ENCODE measurements around the gene SLC25A41. TPM values are rescaled to one million over a fixed set of nuclear protein-coding genes. Genes with fewer than 3 reads are reported as not detected.
A peak's percentile ranks its signal among the peaks of the same experiment; 100 is the strongest.

Gene SLC25A41
- total and polyA plus RNA-seq, 2 experiments from 2014 or later = 0.27 to 0.50 TPM

DNA sequence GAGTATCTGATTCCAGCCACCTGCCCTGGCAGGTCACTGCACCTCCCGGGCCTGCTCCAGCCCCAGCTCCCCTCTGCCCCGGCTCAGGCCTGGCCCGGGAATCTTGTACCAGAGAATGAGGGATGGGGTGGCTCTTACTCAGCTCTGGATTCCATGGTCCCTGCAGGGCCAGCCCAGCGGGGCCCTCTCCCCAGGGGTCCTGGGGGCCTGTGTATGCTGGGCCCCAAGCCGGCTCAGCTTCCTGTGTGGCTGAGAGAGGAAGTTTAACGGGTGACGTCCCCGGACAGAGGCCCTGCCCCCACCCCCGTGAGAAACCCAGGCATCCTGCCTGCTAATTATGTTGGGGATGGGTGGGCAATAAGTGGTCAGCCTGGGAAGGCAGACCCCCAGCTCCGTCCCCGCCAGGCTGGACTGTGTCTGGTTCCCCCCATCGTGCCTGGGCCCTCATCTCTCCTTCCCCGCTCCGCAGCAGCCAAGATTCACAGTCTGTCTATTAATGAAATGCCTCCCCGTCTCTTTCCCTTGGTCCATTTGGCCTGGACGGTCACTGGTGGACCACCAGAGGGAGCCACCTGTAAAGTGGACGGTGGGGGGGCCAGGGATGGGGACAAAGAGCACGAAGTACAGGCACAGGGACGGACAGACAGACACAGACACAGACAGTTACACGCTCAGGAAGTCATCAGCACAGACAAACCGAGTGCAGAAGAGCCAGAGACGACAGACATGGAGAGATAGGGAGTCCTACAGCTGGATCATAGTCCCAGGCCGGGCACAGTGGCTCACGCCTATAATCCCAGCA lies 48.2 kb upstream of the SLC25A41 start, which contains the start of gene DENND1C:
Gene DENND1C (minus strand): TSS at position 247 of the 802 bp plus-strand sequence. CDS start 92 bp downstream, at position 155.
- TF ChIP-seq CTCF (IDR thresholded peaks at IDR 0.05; ENCODE audit: poor library complexity) (peak; percentile 42), EZH2 (IDR thresholded peaks at IDR 0.05; ENCODE audit: borderline replicate concordance) (no peak)
- H3K27ac ChIP-seq = no peak within 1 kb of the TSS
- H3K4me1 ChIP-seq (ENCODE audit: insufficient read depth) = no peaks in the 10 kb centered on the region
- peak; percentile 45 for DNase-seq (ENCODE audit: low spot score)
- H2AFZ ChIP-seq = no peak within 1 kb of the TSS
- no peaks in the 10 kb centered on the region for H3K36me3 ChIP-seq (replicated peaks; ENCODE audit: insufficient read depth, low read depth)
- H3K79me2 ChIP-seq = no peaks in the 10 kb centered on the region
- no peaks in the 10 kb centered on the region for H3K9me2 ChIP-seq (replicated peaks; ENCODE audit: insufficient read depth)
- H3K27me3 ChIP-seq = no peaks in the 10 kb centered on the region
- H3K4me2 ChIP-seq = no peak within 1 kb of the TSS
- H4K20me1 ChIP-seq (ENCODE audit: insufficient read depth, poor library complexity, severe bottlenecking) = no peaks in the 10 kb centered on the region
- no peaks in the 10 kb centered on the region for H3K9me3 ChIP-seq (ENCODE audit: low read depth)
- WGBS (ENCODE audit: low lambda C conversion rate, missing lambda C conversion rate) = 62% methylated on average over 24 of the region's 24 CpGs
- H3K4me3 ChIP-seq = no peak within 1 kb of the TSS

DNA sequence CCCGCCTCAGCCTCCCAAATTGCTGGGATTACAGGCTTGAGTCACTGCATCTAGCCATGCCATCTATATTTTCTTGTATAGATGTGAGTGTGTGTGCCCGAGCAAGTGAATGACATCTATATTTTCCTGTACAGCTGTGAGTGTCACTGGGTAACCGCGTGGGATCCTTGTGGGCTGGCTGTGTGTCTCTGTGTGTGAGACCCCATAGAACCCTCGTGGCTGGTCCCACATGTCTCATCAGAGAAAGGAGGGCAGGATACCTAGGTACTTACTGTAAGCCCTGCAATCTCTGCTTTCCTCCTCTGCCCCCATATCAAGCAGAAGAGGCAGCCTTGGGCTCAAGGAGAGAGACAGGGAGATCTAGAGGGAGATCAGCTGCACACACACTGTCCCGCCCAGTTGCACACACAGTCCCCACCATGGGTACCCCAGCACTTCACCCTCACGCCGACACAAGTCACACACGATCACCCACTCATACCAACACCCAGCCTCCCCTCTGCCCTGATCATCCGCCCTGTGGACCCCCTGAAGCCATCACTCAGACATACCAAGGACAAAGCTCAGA lies 47.4 kb upstream of the SLC25A41 start:
- Histone ChIP-seq H3K27ac (no peak overlapping the region), H3K79me2 (no peaks in the 10 kb centered on the region), H3K36me3 (replicated peaks; ENCODE audit: insufficient read depth, low read depth) (no peaks in the 10 kb centered on the region), H3K9me3 (ENCODE audit: low read depth) (no peaks in the 10 kb centered on the region), H3K9me2 (replicated peaks; ENCODE audit: insufficient read depth) (no peaks in the 10 kb centered on the region), H4K20me1 (ENCODE audit: insufficient read depth, poor library complexity, severe bottlenecking) (no peaks in the 10 kb centered on the region), H3K4me1 (ENCODE audit: insufficient read depth) (no peaks in the 10 kb centered on the region), H3K27me3 (no peaks in the 10 kb centered on the region), H3K4me3 (no peak overlapping the region), H3K4me2 (no peak overlapping the region), H2AFZ (no peak overlapping the region)
- TF ChIP-seq EZH2phosphoT487 (IDR thresholded peaks at IDR 0.05; ENCODE audit: low read depth, severe bottlenecking, unreplicated experiment) (no peak), CTCF (IDR thresholded peaks at IDR 0.05; ENCODE audit: poor library complexity) (no peak), EZH2 (IDR thresholded peaks at IDR 0.05; ENCODE audit: borderline replicate concordance) (no peak)
- WGBS (ENCODE audit: low lambda C conversion rate, missing lambda C conversion rate) = 85% methylated on average over 10 of the region's 10 CpGs
- no peak for DNase-seq (ENCODE audit: low spot score)

DNA sequence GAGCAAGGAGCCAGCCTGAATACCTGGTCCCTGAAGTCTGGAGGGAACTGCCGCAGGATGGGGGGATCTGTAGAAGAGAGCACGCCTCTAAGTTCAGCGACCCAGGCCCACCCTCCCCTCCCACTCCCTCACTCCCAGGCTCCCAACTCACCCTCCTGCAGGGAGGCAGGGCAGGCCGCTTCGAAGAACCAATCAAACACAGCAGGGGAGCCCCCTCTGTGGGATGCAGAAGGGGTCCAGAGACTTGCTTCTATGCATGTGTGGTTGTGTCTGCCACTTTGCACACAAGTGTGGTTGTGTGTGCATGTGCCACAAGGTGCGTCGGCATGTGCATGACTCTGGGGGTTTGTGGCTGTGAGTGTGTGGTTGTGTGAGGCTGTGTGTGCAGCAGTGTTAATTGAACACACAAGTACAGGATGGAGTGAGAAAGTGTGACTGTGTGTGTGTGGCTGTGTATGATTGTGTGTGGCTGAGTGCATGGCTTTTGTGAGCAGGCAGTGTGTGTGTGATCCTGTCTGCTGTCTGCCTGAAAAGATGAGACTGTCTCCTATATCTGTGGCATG lies 46.4 kb upstream of the SLC25A41 start:
- Histone ChIP-seq H3K27me3 (no peaks in the 10 kb centered on the region), H3K9me2 (replicated peaks; ENCODE audit: insufficient read depth) (no peaks in the 10 kb centered on the region), H3K4me2 (no peak overlapping the region), H3K79me2 (no peaks in the 10 kb centered on the region), H3K36me3 (replicated peaks; ENCODE audit: insufficient read depth, low read depth) (no peaks in the 10 kb centered on the region), H3K4me1 (ENCODE audit: insufficient read depth) (peaks cover 7% of the 10 kb centered on the region), H3K4me3 (no peak overlapping the region), H3K9me3 (ENCODE audit: low read depth) (no peaks in the 10 kb centered on the region), H4K20me1 (ENCODE audit: insufficient read depth, poor library complexity, severe bottlenecking) (no peaks in the 10 kb centered on the region), H2AFZ (no peak overlapping the region), H3K27ac (no peak overlapping the region)
- no peak for DNase-seq (ENCODE audit: low spot score)
- 77% methylated on average over 6 of the region's 7 CpGs for WGBS (ENCODE audit: low lambda C conversion rate, missing lambda C conversion rate)
- TF ChIP-seq EZH2phosphoT487 (IDR thresholded peaks at IDR 0.05; ENCODE audit: low read depth, severe bottlenecking, unreplicated experiment) (no peak), EZH2 (IDR thresholded peaks at IDR 0.05; ENCODE audit: borderline replicate concordance) (no peak), CTCF (IDR thresholded peaks at IDR 0.05; ENCODE audit: poor library complexity) (no peak)
